A673 (cell line): ENCODE results near the gene NUBPL. TPM values are rescaled to one million over a fixed set of nuclear protein-coding genes. Genes with fewer than 3 reads are reported as not detected.

Experiments
- BruUV-seq: library from RNA; stranded (reverse); fragments of 400-500 nt; replicated peaks from 2 replicates; lab custom pipeline; 2021; lab: Mats Ljungman, UMichigan
- CTCF ChIA-PET: fragments of 300-600 bp; sonication (Branson Sonifier 250); formaldehyde crosslinking; loops from one replicate; lab custom pipeline; 2022; ENCODE audit warnings: antibody characterized with exemption; lab: Charles Lee
- POLR2A ChIA-PET: fragments of 300-600 bp; sonication (Branson Sonifier 250); formaldehyde crosslinking; loops from one replicate; lab custom pipeline; 2022; ENCODE audit warnings: antibody characterized with exemption; ENCODE audit not compliant: low non-redundant PET; lab: Charles Lee
- DNase-seq: peaks from one replicate; pipeline ENCODE4 v3.0.0-alpha.2; 2015; ENCODE audit warnings: low spot score
- H3K27ac ChIP-seq: fragments of 200-600 bp; sonication (generic); 2 replicates; pipeline ENCODE4 v1.5.1; 2016; ENCODE audit warnings: mixed run types, low read depth, mild to moderate bottlenecking, mixed read lengths, antibody characterized with exemption, low read length; ENCODE audit not compliant: poor library complexity, severe bottlenecking
- H3K27me3 ChIP-seq: fragments of 200-600 bp; sonication (generic); replicated peaks from 2 replicates; pipeline ENCODE4 v1.6.1; 2017; ENCODE audit warnings: mixed run types, low read depth, mild to moderate bottlenecking, mixed read lengths, antibody characterized with exemption, low read length; ENCODE audit not compliant: insufficient read depth, poor library complexity
- H3K36me3 ChIP-seq: fragments of 200-600 bp; sonication (generic); 2 replicates; pipeline ENCODE4 v1.6.1; 2016; ENCODE audit warnings: mixed run types, mild to moderate bottlenecking, mixed read lengths, antibody characterized with exemption, low read length; ENCODE audit not compliant: insufficient read depth, poor library complexity, severe bottlenecking
- H3K4me1 ChIP-seq: fragments of 200-600 bp; sonication (generic); 2 replicates; pipeline ENCODE4 v1.6.1; 2017; ENCODE audit warnings: mixed run types, mild to moderate bottlenecking, mixed read lengths, antibody characterized with exemption, low read length; ENCODE audit not compliant: insufficient read depth, poor library complexity, severe bottlenecking
- H3K4me3 ChIP-seq: fragments of 200-600 bp; sonication (generic); 2 replicates; pipeline ENCODE4 v1.5.1; 2016; ENCODE audit warnings: low read depth, mixed run types, mild to moderate bottlenecking, mixed read lengths, low read length; ENCODE audit not compliant: poor library complexity, severe bottlenecking
- H3K9me3 ChIP-seq: fragments of 200-600 bp; sonication (generic); 2 replicates; pipeline ENCODE4 v1.6.1; 2016; ENCODE audit warnings: mixed run types, low read depth, mild to moderate bottlenecking, mixed read lengths, antibody characterized with exemption, low read length; ENCODE audit not compliant: poor library complexity, severe bottlenecking
- CTCF ChIP-seq: fragments of 300-800, 200-600 bp; sonication (generic); conservative IDR thresholded peaks from 2 replicates; pipeline ENCODE4 v1.5.1; 2017; ENCODE audit warnings: low read depth, mild to moderate bottlenecking, antibody characterized with exemption, low read length, moderate library complexity, mixed read lengths
- EZH2 ChIP-seq: fragments of 200-600 bp; sonication (generic); IDR thresholded peaks from 2 replicates; pipeline ENCODE4 v1.6.1; 2017; ENCODE audit warnings: borderline replicate concordance, low read depth, mild to moderate bottlenecking, mixed read lengths, antibody characterized with exemption, low read length; ENCODE audit not compliant: poor library complexity, severe bottlenecking
- intact Hi-C: fragments of 100-400 bp; cut with micrococcal nuclease; formaldehyde crosslinking; loops from one replicate; pipeline ENCODE4 v1.10.0; 2022; ENCODE audit not compliant: unreplicated experiment
- total RNA-seq: library from RNA; stranded (reverse); gene quantifications from 2 replicates; pipeline ENCODE4 v1.2.3, GENCODE V29; 2021

The NUBPL gene
- total RNA-seq, 1 experiment from 2014 or later: 15.5 TPM

GRCh38 chr14:31777312-31777711 lies 216.1 kb downstream of the NUBPL start:
- no peak for DNase-seq
- no TSS peak for BruUV-seq
- ChIA-PET CTCF (interaction anchor here (0.6 kb wide), 1 partner anchor 477 kb away, joined by 3 read pairs; no protein-coding TSS in a partner anchor), POLR2A (no interaction called here)
- Histone ChIP-seq H3K36me3 (no peaks in the 10 kb centered on the region), H3K27me3 (no peaks in the 10 kb centered on the region), H3K27ac (no peak overlapping the region), H3K9me3 (peaks cover 7% of the 10 kb centered on the region), H3K4me1 (no peaks in the 10 kb centered on the region), H3K4me3 (no peak overlapping the region)
- TF ChIP-seq CTCF: no peak
- TF ChIP-seq EZH2: no peak
- intact Hi-C loops: no loop called here

- Histone ChIP-seq H3K4me3 (no peak overlapping the region), H3K27ac (no peak overlapping the region), H3K36me3 (no peaks in the 10 kb centered on the region), H3K9me3 (peaks cover 9% of the 10 kb centered on the region), H3K4me1 (no peaks in the 10 kb centered on the region), H3K27me3 (no peaks in the 10 kb centered on the region)
- DNase-seq: peak; percentile 6
- BruUV-seq: no TSS peak
- CTCF ChIA-PET: no interaction called here
- POLR2A ChIA-PET: no interaction called here
- TF ChIP-seq EZH2 (no peak), CTCF (no peak)
- intact Hi-C loops: no loop called here
Observed at GRCh38 chr14:31781578-31781977, 220.4 kb downstream of the NUBPL start.

- CTCF ChIA-PET: no interaction called here
- Histone ChIP-seq H3K4me1 (no peaks in the 10 kb centered on the region), H3K27ac (no peak overlapping the region), H3K4me3 (no peak overlapping the region), H3K36me3 (no peaks in the 10 kb centered on the region), H3K27me3 (no peaks in the 10 kb centered on the region), H3K9me3 (peaks cover 9% of the 10 kb centered on the region)
- POLR2A ChIA-PET: no interaction called here
- no peak for DNase-seq
- intact Hi-C loops: no loop called here
- no TSS peak for BruUV-seq
- TF ChIP-seq CTCF (no peak), EZH2 (no peak)
Observed at GRCh38 chr14:31785574-31785973, 224.4 kb downstream of the NUBPL start.
